IPS-NIHi7 (cell line): ENCODE results near the gene KCNK10.

ENCODE experiments used
- DNase-seq: peaks from one replicate; pipeline ENCODE4 v3.0.0; 2012; ENCODE audit warnings: mixed read lengths; ENCODE audit errors: extremely low spot score

The KCNK10 gene

GRCh38 chr14:88228522-88229236 lies 94.4 kb downstream of the KCNK10 start:
- DNase-seq, result no peak

GRCh38 chr14:88227693-88228092 lies 95.4 kb downstream of the KCNK10 start:
- DNase-seq, result no peak

- DNase-seq, result no peak
Observed at GRCh38 chr14:88225721-88226120, 97.3 kb downstream of the KCNK10 start.

- no peak for DNase-seq
Observed at GRCh38 chr14:88218119-88218915, 104.8 kb downstream of the KCNK10 start.

- DNase-seq, result no peak
Observed at GRCh38 chr14:88212691-88213090, 110.4 kb downstream of the KCNK10 start.

GRCh38 chr14:88210426-88210825 lies 112.6 kb downstream of the KCNK10 start:
- no peak for DNase-seq

- no peak for DNase-seq
Observed at GRCh38 chr14:88209273-88209672, 113.8 kb downstream of the KCNK10 start.

- DNase-seq, result no peak
Observed at GRCh38 chr14:88208858-88209257, 114.2 kb downstream of the KCNK10 start.

GRCh38 chr14:88204221-88204620 lies 118.8 kb downstream of the KCNK10 start:
- no peak for DNase-seq

- no peak for DNase-seq
Observed at GRCh38 chr14:88203291-88203690, 119.8 kb downstream of the KCNK10 start.

- no peak for DNase-seq
Observed at GRCh38 chr14:88202286-88202685, 120.8 kb downstream of the KCNK10 start.

- no peak for DNase-seq
Observed at GRCh38 chr14:88201851-88202250, 121.2 kb downstream of the KCNK10 start.

GRCh38 chr14:88199882-88200281 lies 123.2 kb downstream of the KCNK10 start:
- DNase-seq, result no peak

- no peak for DNase-seq
Observed at GRCh38 chr14:88198446-88198845, 124.6 kb downstream of the KCNK10 start.

- no peak for DNase-seq
Observed at GRCh38 chr14:88196925-88197324, 126.1 kb downstream of the KCNK10 start.

GRCh38 chr14:88196116-88196890 lies 126.8 kb downstream of the KCNK10 start:
- DNase-seq, result no peak

- DNase-seq, result peak; percentile 24
Observed at GRCh38 chr14:88195676-88196075, 127.4 kb downstream of the KCNK10 start.

GRCh38 chr14:88194531-88194930 lies 128.5 kb downstream of the KCNK10 start:
- no peak for DNase-seq

- no peak for DNase-seq
Observed at GRCh38 chr14:88191605-88192004, 131.5 kb downstream of the KCNK10 start.

- DNase-seq, result peak; percentile 77
Observed at GRCh38 chr14:88189417-88190191, 133.5 kb downstream of the KCNK10 start.

- DNase-seq, result peak; percentile 34
Observed at GRCh38 chr14:88188745-88189416, 134.2 kb downstream of the KCNK10 start.
